Erythroblast (primary cell): Measurements from ENCODE around the gene MESP2.

Source experiments
- GATA1 ChIP-seq: IDR thresholded peaks from 2 replicates; pipeline ENCODE4 v1.6.1; 2011; ENCODE audit warnings: low read depth, mild to moderate bottlenecking, control low read depth, low read length, moderate library complexity
- POLR2A ChIP-seq: IDR thresholded peaks from 2 replicates; pipeline ENCODE4 v1.6.1; 2011; ENCODE audit warnings: mild to moderate bottlenecking, low read length

DNA sequence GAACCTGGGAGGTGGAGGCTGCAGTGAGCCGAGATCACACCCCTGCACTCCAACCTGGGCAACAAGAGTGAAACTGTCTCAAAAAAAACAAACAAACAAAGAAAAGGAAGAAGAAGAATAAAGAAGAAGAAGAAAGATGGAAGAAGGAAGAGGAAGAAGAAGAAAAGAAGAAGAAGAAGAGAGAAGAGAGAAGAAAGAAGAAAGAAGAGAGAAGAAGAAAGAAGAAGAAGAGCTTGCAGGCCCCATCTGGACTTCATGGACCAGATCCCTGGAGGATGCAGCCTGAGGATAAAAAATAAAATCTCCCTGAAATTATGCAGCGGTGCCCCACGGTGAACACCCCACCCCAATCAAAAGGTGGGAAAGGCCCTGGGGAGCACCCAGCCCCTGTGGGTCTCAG, 16.3 kb upstream of the MESP2 start:
- no peak for TF ChIP-seq POLR2A
- TF ChIP-seq GATA1, result no peak
